GM12878 (cell line): ENCODE measurements around the gene PCP4L1. TPM values are rescaled to one million over a fixed set of nuclear protein-coding genes. Genes with fewer than 3 reads are reported as not detected.

ENCODE experiments used
- BCL11A ChIP-seq: IDR thresholded peaks from 2 replicates; pipeline ENCODE4 v1.6.1; 2011; ENCODE audit warnings: low read depth, low read length
- CBX3 ChIP-seq: fragments of 200-600 bp; sonication (generic); IDR thresholded peaks from 2 replicates; pipeline ENCODE4 v1.6.1; 2016; ENCODE audit warnings: low read depth, borderline replicate concordance
- CREB1 ChIP-seq: IDR thresholded peaks from 2 replicates; pipeline ENCODE4 v1.6.1; 2012; ENCODE audit warnings: low read depth, mild to moderate bottlenecking, inconsistent platforms
- EGR1 ChIP-seq, 2 experiments: IDR thresholded peaks; 1 replicate in 1 of 2; 2 replicates in 1 of 2; pipeline ENCODE4 v1.6.1; 2011 to 2012; ENCODE audit warnings: low read depth in 2 of 2, low read length in 2 of 2, borderline replicate concordance in 1 of 2, mild to moderate bottlenecking in 1 of 2, moderate library complexity in 1 of 2
- EZH2 ChIP-seq: IDR thresholded peaks from 2 replicates; pipeline ENCODE4 v1.6.1; 2012; ENCODE audit warnings: low read depth, mild to moderate bottlenecking, control low read depth, inconsistent platforms, low read length, borderline replicate concordance; ENCODE audit not compliant: control insufficient read depth
- HDAC2 ChIP-seq: fragments of 200-600 bp; sonication (generic); IDR thresholded peaks from 2 replicates; pipeline ENCODE4 v1.6.1; 2017
- HSF1 ChIP-seq: fragments of 150-350 bp; IDR thresholded peaks from 2 replicates; pipeline ENCODE4 v1.6.1; 2014; ENCODE audit warnings: mild to moderate bottlenecking, low read depth, low read length
- IKZF2 ChIP-seq, 2 experiments: fragments of 450-650 bp; IDR thresholded peaks; 2 replicates each; pipeline ENCODE4 v1.6.1; 2017; ENCODE audit warnings: mild to moderate bottlenecking in 2 of 2, moderate library complexity in 2 of 2
- IRF5 ChIP-seq: fragments of 450-650 bp; IDR thresholded peaks from 2 replicates; pipeline ENCODE4 v1.6.1; 2017; ENCODE audit warnings: borderline replicate concordance
- MEF2A ChIP-seq: IDR thresholded peaks from 2 replicates; pipeline ENCODE4 v1.6.1; 2011; ENCODE audit warnings: low read depth, mild to moderate bottlenecking, low read length, moderate library complexity; ENCODE audit not compliant: insufficient read depth
- MLLT1 ChIP-seq: fragments of 450-650 bp; IDR thresholded peaks from 2 replicates; pipeline ENCODE4 v1.6.1; 2016; ENCODE audit warnings: mild to moderate bottlenecking
- MYB ChIP-seq: fragments of 150-350 bp; IDR thresholded peaks from 2 replicates; pipeline ENCODE4 v1.6.1; 2014; ENCODE audit warnings: mild to moderate bottlenecking, low read depth, low read length, borderline replicate concordance
- NR2C2 ChIP-seq: IDR thresholded peaks from 2 replicates; pipeline ENCODE4 v1.6.1; 2011; ENCODE audit warnings: borderline replicate concordance, low read depth; ENCODE audit not compliant: control insufficient read depth, insufficient read length
- RELB ChIP-seq: fragments of 450-650 bp; IDR thresholded peaks from 2 replicates; pipeline ENCODE4 v1.6.1; 2017; ENCODE audit warnings: low read depth, mild to moderate bottlenecking, moderate library complexity
- SUPT20H ChIP-seq: IDR thresholded peaks from 2 replicates; pipeline ENCODE4 v1.6.1; 2011; ENCODE audit warnings: low read depth, mild to moderate bottlenecking, low read length, moderate library complexity, borderline replicate concordance; ENCODE audit not compliant: control insufficient read depth
- SUZ12 ChIP-seq: fragments of 200-600 bp; sonication (generic); IDR thresholded peaks from one replicate; pipeline ENCODE4 v1.6.1; 2018; ENCODE audit warnings: antibody characterized with exemption, mild to moderate bottlenecking; ENCODE audit not compliant: unreplicated experiment
- TCF3 ChIP-seq: IDR thresholded peaks from 2 replicates; pipeline ENCODE4 v1.6.1; 2012; ENCODE audit warnings: low read depth, mild to moderate bottlenecking, low read length, borderline replicate concordance; ENCODE audit not compliant: insufficient read depth
- ZNF207 ChIP-seq: fragments of 450-650 bp; IDR thresholded peaks from 2 replicates; pipeline ENCODE4 v1.6.1; 2014; ENCODE audit warnings: antibody characterized with exemption, mild to moderate bottlenecking, borderline replicate concordance
- ZNF687 ChIP-seq: fragments of 450-650 bp; IDR thresholded peaks from 2 replicates; pipeline ENCODE4 v1.6.1; 2017; ENCODE audit warnings: mild to moderate bottlenecking, moderate library complexity
- polyA plus RNA-seq, 11 experiments: library from polyadenylated mRNA; depleted of rRNA in 4 of 11; unstranded in 6 of 11; stranded (reverse) in 5 of 11; fragments of >200 nt; fragmentation: Nextera tagmentation in 4 of 11; fragmentation: Illumina TruSeq in 1 of 11; extraction: Ambion mirVana in 4 of 11; extraction: Trizol in 1 of 11; gene quantifications; 1 replicate in 1 of 11; 2 replicates in 10 of 11; pipeline versions ENCODE4 v1.2.1 to v1.2.3, GENCODE V29; 2011 to 2016; ENCODE audit warnings: inconsistent platforms in 2 of 11, missing spikeins in 2 of 11, low read depth in 1 of 11
- total RNA-seq, 4 experiments: library from RNA; depleted of rRNA in 3 of 4; stranded (reverse); fragments of >200 nt in 3 of 4; fragmentation: Illumina TruSeq in 1 of 4; extraction: Trizol in 1 of 4; gene quantifications; 2 replicates each; pipeline versions ENCODE4 v1.2.1 to v1.2.3, GENCODE V29; 2013 to 2021

The PCP4L1 gene
- total and polyA plus RNA-seq, 10 of the 15 experiments (the other 5 are each of a cell fraction or from before 2014, with no cell fraction given) = 1.0 to 5.2 (median 2.8) TPM

- TF ChIP-seq MLLT1 (no peak), EGR1 (IDR thresholded peaks at IDR 0.05; ENCODE audit: borderline replicate concordance in 1 of 2, low read depth in 2 of 2, low read length in 2 of 2) (no peak), MYB (no peak), IRF5 (no peak), ZNF687 (no peak), RELB (peak; percentile 36; the same call in 1 of the 2 replicates), HSF1 (no peak), HDAC2 (no peak), CBX3 (no peak), EZH2 (no peak), NR2C2 (no peak), CREB1 (peak; percentile 73), ZNF207 (no peak), TCF3 (no peak), MEF2A (no peak), SUPT20H (no peak), BCL11A (no peak), IKZF2 (IDR thresholded peaks at IDR 0.05) (no peak; a peak in 1 of 4 replicates), SUZ12 (no peak)
These were observed 32.8 kb upstream of the PCP4L1 start, which contains the start of gene TOMM40L (continued) for GRCh38 chr1:161225534-161226319.
